GM18520 (cell line): ENCODE measurements around the gene IL1B.
A peak's percentile ranks its signal among the peaks of the same experiment; 100 is the strongest.

Experiments used
- ATAC-seq: cut with Tn5 transposase; IDR thresholded peaks from one replicate; pipeline ENCODE4 v1.9.1; 2021; ENCODE audit not compliant: unreplicated experiment

The IL1B gene

GRCh38 chr2:112787294-112787693 lies 49.3 kb downstream of the IL1B start:
- ATAC-seq, result no peak

- no peak for ATAC-seq
Observed at GRCh38 chr2:112784199-112785189, 52.1 kb downstream of the IL1B start, which contains the start of gene IL1A. Gene IL1A, minus strand, starts transcription at chr2:112784493. Its CDS starts 723 bp downstream, at chr2:112783770.

GRCh38 chr2:112783187-112783714 lies 53.3 kb downstream of the IL1B start:
- ATAC-seq, result no peak

GRCh38 chr2:112782234-112782799 lies 54.3 kb downstream of the IL1B start:
- peak; percentile 78 for ATAC-seq
